GM12891 (cell line): ENCODE measurements around the gene WDFY2.

Experiments used
- PAX5 ChIP-seq: IDR thresholded peaks from 2 replicates; pipeline ENCODE4 v1.6.1; 2011; ENCODE audit warnings: low read length, moderate library complexity, mild to moderate bottlenecking; ENCODE audit not compliant: insufficient read depth, severe bottlenecking
- POLR2A ChIP-seq: IDR thresholded peaks from 2 replicates; pipeline ENCODE4 v1.6.1; 2011; ENCODE audit warnings: low read depth, low read length, control low read depth
- POLR2AphosphoS5 ChIP-seq: IDR thresholded peaks from 2 replicates; pipeline ENCODE4 v1.6.1; 2011; ENCODE audit warnings: low read depth, low read length, control low read depth
- SPI1 ChIP-seq: IDR thresholded peaks from 2 replicates; pipeline ENCODE4 v1.6.1; 2011; ENCODE audit warnings: low read depth, low read length, control low read depth
- TAF1 ChIP-seq: IDR thresholded peaks from 2 replicates; pipeline ENCODE4 v1.6.1; 2011; ENCODE audit warnings: low read depth, low read length, control low read depth

GRCh38 chr13:51626749-51627148 lies 42.5 kb downstream of the WDFY2 start:
- TF ChIP-seq POLR2AphosphoS5, result no peak
- no peak for TF ChIP-seq SPI1
- TF ChIP-seq POLR2A, result no peak
- TF ChIP-seq TAF1, result no peak
- no peak for TF ChIP-seq PAX5
